IMR-90 (cell line): ENCODE measurements around the gene CMKLR1. TPM values are rescaled to one million over a fixed set of nuclear protein-coding genes. Genes with fewer than 3 reads are reported as not detected.

ENCODE experiments used
- ATAC-seq: fragments of 200-7000 bp; cut with Tn5 transposase; 2 replicates; pipeline ENCODE4 v1.9.1; 2020; ENCODE audit warnings: low read depth, mild to moderate bottlenecking, moderate library complexity
- BruUV-seq: library from RNA; stranded (reverse); fragments of 400-500 nt; replicated peaks from 2 replicates; lab custom pipeline; 2021; lab: Mats Ljungman, UMichigan
- CTCF ChIA-PET: fragments of 300-600 bp; formaldehyde crosslinking; extraction: SDS; loops from one replicate; lab custom pipeline; 2021; ENCODE audit warnings: antibody characterized with exemption; lab: Yijun Ruan, JAX
- POLR2A ChIA-PET: fragments of 300-600 bp; sonication (Branson Sonifier 250); formaldehyde crosslinking; loops from one replicate; lab custom pipeline; 2022; ENCODE audit warnings: antibody characterized with exemption; ENCODE audit not compliant: unreplicated experiment; lab: Charles Lee
- DNase-seq: peaks from one replicate; pipeline ENCODE4 v3.0.0; 2013
- H2AFZ ChIP-seq: replicated peaks from 2 replicates; pipeline ENCODE3; 2013; ENCODE audit warnings: low read length, mild to moderate bottlenecking; ENCODE audit not compliant: poor library complexity
- H2AK5ac ChIP-seq: 2 replicates; pipeline ENCODE4 v1.6.1; 2013; ENCODE audit warnings: low read depth, low read length, inconsistent platforms
- H2AK9ac ChIP-seq: replicated peaks from 2 replicates; pipeline ENCODE3; 2013; ENCODE audit warnings: mild to moderate bottlenecking, low read depth, low read length, moderate library complexity; ENCODE audit not compliant: poor library complexity
- H2BK120ac ChIP-seq: 2 replicates; pipeline ENCODE4 v1.6.1; 2013; ENCODE audit warnings: low read depth, low read length, inconsistent platforms
- H2BK15ac ChIP-seq: 3 replicates; pipeline ENCODE4 v1.6.1; 2013; ENCODE audit warnings: low read depth, low read length, inconsistent platforms
- H2BK20ac ChIP-seq: 2 replicates; pipeline ENCODE4 v1.6.1; 2013; ENCODE audit warnings: low read depth, mild to moderate bottlenecking, inconsistent platforms, low read length, moderate library complexity
- H2BK5ac ChIP-seq: 2 replicates; pipeline ENCODE4 v1.6.1; 2013; ENCODE audit warnings: mild to moderate bottlenecking, low read depth, low read length, inconsistent platforms; ENCODE audit not compliant: poor library complexity, severe bottlenecking
- H3K14ac ChIP-seq: replicated peaks from 2 replicates; pipeline ENCODE4 v1.6.1; 2013; ENCODE audit warnings: low read depth, low read length, inconsistent platforms
- H3K18ac ChIP-seq: 2 replicates; pipeline ENCODE4 v1.6.1; 2013; ENCODE audit warnings: low read depth, low read length, control low read depth
- H3K23ac ChIP-seq: 2 replicates; pipeline ENCODE4 v1.6.1; 2013; ENCODE audit warnings: low read depth, low read length, inconsistent platforms
- H3K27ac ChIP-seq: 2 replicates; pipeline ENCODE4 v1.5.1; 2013; ENCODE audit warnings: mild to moderate bottlenecking, control low read depth, low read length; ENCODE audit not compliant: insufficient read depth
- H3K27me3 ChIP-seq: 2 replicates; pipeline ENCODE4 v1.6.1; 2013; ENCODE audit warnings: low read length; ENCODE audit not compliant: control insufficient read depth, insufficient read depth
- H3K36me3 ChIP-seq: 2 replicates; pipeline ENCODE4 v1.6.1; 2013; ENCODE audit warnings: low read length, mixed read lengths; ENCODE audit not compliant: control insufficient read depth, insufficient read depth
- H3K4ac ChIP-seq: 2 replicates; pipeline ENCODE4 v1.6.1; 2013; ENCODE audit warnings: low read depth, low read length, inconsistent platforms
- H3K4me1 ChIP-seq: 2 replicates; pipeline ENCODE4 v1.6.1; 2013; ENCODE audit warnings: low read length, mixed read lengths; ENCODE audit not compliant: control insufficient read depth, insufficient read depth
- H3K4me2 ChIP-seq: 2 replicates; pipeline ENCODE4 v1.6.1; 2013; ENCODE audit warnings: low read depth, mild to moderate bottlenecking, control low read depth, low read length, moderate library complexity
- H3K4me3 ChIP-seq: 2 replicates; pipeline ENCODE4 v1.5.1; 2013; ENCODE audit warnings: low read depth, mild to moderate bottlenecking, control low read depth, low read length, moderate library complexity; ENCODE audit not compliant: insufficient read depth
- H3K56ac ChIP-seq: 2 replicates; pipeline ENCODE4 v1.6.1; 2013; ENCODE audit warnings: low read length, inconsistent platforms; ENCODE audit not compliant: insufficient read depth; ENCODE audit errors: extremely low read depth
- H3K79me1 ChIP-seq, 2 experiments: 2 replicates each; pipeline ENCODE4 v1.6.1; 2013; ENCODE audit warnings: low read length in 2 of 2, inconsistent platforms in 1 of 2, low read depth in 1 of 2
- H3K9ac ChIP-seq: 2 replicates; pipeline ENCODE4 v1.6.1; 2013; ENCODE audit warnings: low read depth, low read length, control low read depth
- H3K9me1 ChIP-seq: 2 replicates; pipeline ENCODE4 v1.6.1; 2013; ENCODE audit warnings: low read length, inconsistent platforms; ENCODE audit not compliant: insufficient read depth
- H3K9me3 ChIP-seq: 2 replicates; pipeline ENCODE4 v1.6.1; 2013; ENCODE audit warnings: low read length; ENCODE audit not compliant: control insufficient read depth, insufficient read depth
- H4K20me1 ChIP-seq: 2 replicates; pipeline ENCODE4 v1.6.1; 2013; ENCODE audit warnings: low read length, inconsistent platforms; ENCODE audit not compliant: insufficient read depth
- H4K5ac ChIP-seq: 2 replicates; pipeline ENCODE4 v1.6.1; 2013; ENCODE audit warnings: mild to moderate bottlenecking, low read depth, low read length, control low read depth
- H4K8ac ChIP-seq, 2 experiments: 2 replicates each; pipeline ENCODE4 v1.6.1; 2013; ENCODE audit warnings: low read depth in 2 of 2, low read length in 2 of 2, control low read depth in 1 of 2, inconsistent platforms in 1 of 2
- H4K91ac ChIP-seq: 2 replicates; pipeline ENCODE4 v1.6.1; 2013; ENCODE audit warnings: low read depth, low read length, inconsistent platforms; ENCODE audit not compliant: insufficient read depth
- BHLHE40 ChIP-seq: fragments of 150-350 bp; IDR thresholded peaks from 2 replicates; pipeline ENCODE4 v1.6.1; 2016; ENCODE audit warnings: mild to moderate bottlenecking, low read depth, low read length
- CEBPB ChIP-seq: IDR thresholded peaks from 2 replicates; pipeline ENCODE4 v1.6.1; 2012; ENCODE audit warnings: low read depth, low read length, improper control_type of control experiment
- CHD1 ChIP-seq: IDR thresholded peaks from 2 replicates; pipeline ENCODE4 v1.6.1; 2012; ENCODE audit warnings: low read depth, low read length, improper control_type of control experiment
- FOS ChIP-seq: fragments of 150-350 bp; IDR thresholded peaks from 2 replicates; pipeline ENCODE4 v1.6.1; 2016; ENCODE audit warnings: low read depth, low read length
- MXI1 ChIP-seq: IDR thresholded peaks from 2 replicates; pipeline ENCODE4 v1.6.1; 2012; ENCODE audit warnings: low read depth, mild to moderate bottlenecking, low read length, moderate library complexity, borderline replicate concordance
- POLR2A ChIP-seq: IDR thresholded peaks from 2 replicates; pipeline ENCODE4 v1.6.1; 2012; ENCODE audit warnings: mild to moderate bottlenecking, low read depth, low read length
- RAD21 ChIP-seq: IDR thresholded peaks from 2 replicates; pipeline ENCODE4 v1.6.1; 2012; ENCODE audit warnings: low read length, improper control_type of control experiment
- RCOR1 ChIP-seq: IDR thresholded peaks from 2 replicates; pipeline ENCODE4 v1.6.1; 2012; ENCODE audit warnings: mild to moderate bottlenecking, low read length, improper control_type of control experiment; ENCODE audit not compliant: insufficient replicate concordance
- SMC3 ChIP-seq: fragments of 150-350 bp; IDR thresholded peaks from 2 replicates; pipeline ENCODE4 v1.6.1; 2016; ENCODE audit warnings: low read depth, mild to moderate bottlenecking, antibody characterized with exemption, low read length, moderate library complexity
- WGBS, 2 experiments: methylation state at CpG; one replicate each; pipeline versions ENCODE4 v1.1.5 to v1.1.7; 2013; ENCODE audit warnings: missing lambda C conversion rate in 2 of 2; ENCODE audit not compliant: insufficient read length in 1 of 2; ENCODE audit errors: extremely low coverage in 2 of 2; 5-methylcytosine and 5-hydroxymethylcytosine counted together
- dilution Hi-C: fragments of 300-500 bp; cut with HindIII; formaldehyde crosslinking; loops from one replicate; pipeline ENCODE4 v1.14.3; 2018; ENCODE audit warnings: low sequenced_read_pairs; ENCODE audit not compliant: unreplicated experiment
- in situ Hi-C: fragments of 300-500 bp; cut with MboI; formaldehyde crosslinking; loops from 3 replicates; pipeline ENCODE4 v1.14.3; 2019; ENCODE audit warnings: low sequenced_read_pairs, inconsistent platforms, mixed read lengths
- intact Hi-C: fragments of 100-400 bp; cut with micrococcal nuclease; formaldehyde crosslinking; loops from 2 replicates; pipeline ENCODE4 v1.10.0; 2022
- polyA plus RNA-seq, 3 experiments: library from polyadenylated mRNA; depleted of rRNA; stranded (reverse); fragments of >200 nt; gene quantifications; 2 replicates each; pipeline ENCODE4 v1.2.3, GENCODE V29; 2012; ENCODE audit warnings: low replicate concordance in 1 of 3
- total RNA-seq: library from RNA; depleted of rRNA; stranded (reverse); fragments of >200 nt; gene quantifications from 2 replicates; pipeline ENCODE4 v1.2.3, GENCODE V29; 2012
- TF ChIP-seq, protein P1 (sequence below): conservative IDR thresholded peaks from 2 replicates; pipeline ENCODE4 v1.5.1; 2012; ENCODE audit warnings: mild to moderate bottlenecking, low read depth, low read length, improper control_type of control experiment
- TF ChIP-seq, protein P2 (sequence below): fragments of 150-350 bp; IDR thresholded peaks from 2 replicates; pipeline ENCODE4 v1.6.1; 2016; ENCODE audit warnings: low read depth, mild to moderate bottlenecking, low read length, moderate library complexity, borderline replicate concordance

The CMKLR1 gene
- total and polyA plus RNA-seq, 2 of the 4 experiments (the other 2 are of a cell fraction): not detected

DNA sequence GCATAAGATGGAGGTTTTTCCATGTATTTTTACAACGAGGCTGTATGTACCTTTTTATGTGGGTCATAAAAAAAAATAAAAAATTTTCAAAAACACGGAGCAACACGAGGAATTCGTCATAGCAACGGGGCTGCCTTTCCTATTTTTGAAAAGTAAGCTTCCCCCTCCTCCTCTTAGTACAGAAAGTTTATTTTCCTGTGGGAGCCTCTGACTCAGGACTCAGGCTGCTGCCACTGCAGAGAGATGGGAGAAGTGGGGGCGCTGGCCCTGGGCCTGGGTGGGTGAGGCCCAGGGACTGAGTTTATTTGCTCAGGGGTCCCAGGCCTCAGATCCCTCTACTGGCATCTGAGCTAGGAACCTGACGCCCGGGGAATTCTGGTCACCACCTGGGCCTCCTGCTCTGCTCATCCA lies 10.2 kb upstream of the CMKLR1 start:
- H3K23ac ChIP-seq: no peak overlapping the region
- no peaks in the 10 kb centered on the region for H3K9me3 ChIP-seq
- intact Hi-C loops: no loop called here
- H3K27me3 ChIP-seq: no peaks in the 10 kb centered on the region
- dilution Hi-C loops: no loop called here
- in situ Hi-C loops: no loop called here
- WGBS, 2 experiments: no CpG with 5 or more reads among the region's 8 CpGs
- no peak overlapping the region for H3K14ac ChIP-seq
- H2BK120ac ChIP-seq: no peak overlapping the region
- no peak overlapping the region for H2AK5ac ChIP-seq
- H4K91ac ChIP-seq: no peak overlapping the region
- TF ChIP-seq BHLHE40 (no peak), SMC3 (no peak), CEBPB (no peak), CHD1 (no peak), RCOR1 (no peak), POLR2A (no peak), RAD21 (no peak), MXI1 (no peak), FOS (no peak)
- TF ChIP-seq, protein P1, sequence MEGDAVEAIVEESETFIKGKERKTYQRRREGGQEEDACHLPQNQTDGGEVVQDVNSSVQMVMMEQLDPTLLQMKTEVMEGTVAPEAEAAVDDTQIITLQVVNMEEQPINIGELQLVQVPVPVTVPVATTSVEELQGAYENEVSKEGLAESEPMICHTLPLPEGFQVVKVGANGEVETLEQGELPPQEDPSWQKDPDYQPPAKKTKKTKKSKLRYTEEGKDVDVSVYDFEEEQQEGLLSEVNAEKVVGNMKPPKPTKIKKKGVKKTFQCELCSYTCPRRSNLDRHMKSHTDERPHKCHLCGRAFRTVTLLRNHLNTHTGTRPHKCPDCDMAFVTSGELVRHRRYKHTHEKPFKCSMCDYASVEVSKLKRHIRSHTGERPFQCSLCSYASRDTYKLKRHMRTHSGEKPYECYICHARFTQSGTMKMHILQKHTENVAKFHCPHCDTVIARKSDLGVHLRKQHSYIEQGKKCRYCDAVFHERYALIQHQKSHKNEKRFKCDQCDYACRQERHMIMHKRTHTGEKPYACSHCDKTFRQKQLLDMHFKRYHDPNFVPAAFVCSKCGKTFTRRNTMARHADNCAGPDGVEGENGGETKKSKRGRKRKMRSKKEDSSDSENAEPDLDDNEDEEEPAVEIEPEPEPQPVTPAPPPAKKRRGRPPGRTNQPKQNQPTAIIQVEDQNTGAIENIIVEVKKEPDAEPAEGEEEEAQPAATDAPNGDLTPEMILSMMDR: no peak
- TF ChIP-seq, protein P2, sequence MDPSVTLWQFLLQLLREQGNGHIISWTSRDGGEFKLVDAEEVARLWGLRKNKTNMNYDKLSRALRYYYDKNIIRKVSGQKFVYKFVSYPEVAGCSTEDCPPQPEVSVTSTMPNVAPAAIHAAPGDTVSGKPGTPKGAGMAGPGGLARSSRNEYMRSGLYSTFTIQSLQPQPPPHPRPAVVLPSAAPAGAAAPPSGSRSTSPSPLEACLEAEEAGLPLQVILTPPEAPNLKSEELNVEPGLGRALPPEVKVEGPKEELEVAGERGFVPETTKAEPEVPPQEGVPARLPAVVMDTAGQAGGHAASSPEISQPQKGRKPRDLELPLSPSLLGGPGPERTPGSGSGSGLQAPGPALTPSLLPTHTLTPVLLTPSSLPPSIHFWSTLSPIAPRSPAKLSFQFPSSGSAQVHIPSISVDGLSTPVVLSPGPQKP: no peak
- no peaks in the 10 kb centered on the region for H4K20me1 ChIP-seq
- H2AK9ac ChIP-seq: no peak overlapping the region
- no peaks in the 10 kb centered on the region for H3K9me1 ChIP-seq
- no peak overlapping the region for H4K5ac ChIP-seq
- no peak overlapping the region for H3K56ac ChIP-seq
- ChIA-PET CTCF (no interaction called here), POLR2A (no interaction called here)
- no TSS peak for BruUV-seq
- H4K8ac ChIP-seq: no peak overlapping the region
- ATAC-seq (0 out of 2 replicates have a peak, but pooled peaks have one; percentile 24), DNase-seq (no peak)
- H2BK5ac ChIP-seq: no peak overlapping the region
- no peaks in the 10 kb centered on the region for H3K79me1 ChIP-seq
- no peak overlapping the region for H2BK15ac ChIP-seq
- H2AFZ ChIP-seq: no peak overlapping the region
- no peak overlapping the region for H3K4me3 ChIP-seq
- H3K9ac ChIP-seq: no peak overlapping the region
- H3K36me3 ChIP-seq: no peaks in the 10 kb centered on the region
- H3K27ac ChIP-seq: no peak overlapping the region
- no peak overlapping the region for H3K4me2 ChIP-seq
- no peak overlapping the region for H2BK20ac ChIP-seq
- no peaks in the 10 kb centered on the region for H3K4me1 ChIP-seq
- no peak overlapping the region for H3K4ac ChIP-seq
- H3K18ac ChIP-seq: no peak overlapping the region
